HEK293T (cell line): ENCODE data around the gene KIF16B.

Experiments used
- CTCF ChIA-PET: fragments of 350-600 bp; formaldehyde crosslinking; extraction: SDS; loops from one replicate; lab custom pipeline; 2021; ENCODE audit warnings: antibody characterized with exemption, inconsistent platforms; lab: Yijun Ruan, JAX
- POLR2A ChIA-PET: fragments of 350-600 bp; formaldehyde crosslinking; extraction: SDS; loops from one replicate; lab custom pipeline; 2020; ENCODE audit warnings: antibody characterized with exemption, inconsistent platforms; lab: Yijun Ruan, JAX
- DNase-seq: peaks from one replicate; pipeline ENCODE4 v3.0.0; 2012; ENCODE audit warnings: mixed read lengths; ENCODE audit errors: extremely low spot score
- ARNT ChIP-seq: fragments of 450-650 bp; IDR thresholded peaks from 2 replicates; pipeline ENCODE4 v1.6.1; 2017; ENCODE audit warnings: mild to moderate bottlenecking
- BHLHE40 ChIP-seq: fragments of 450-650 bp; IDR thresholded peaks from 2 replicates; pipeline ENCODE4 v1.6.1; 2016; ENCODE audit warnings: mild to moderate bottlenecking, moderate library complexity, borderline replicate concordance
- CTBP1 ChIP-seq: fragments of 450-650 bp; IDR thresholded peaks from 2 replicates; pipeline ENCODE4 v1.6.1; 2016; ENCODE audit warnings: borderline replicate concordance
- ELF4 ChIP-seq: fragments of 450-650 bp; IDR thresholded peaks from 2 replicates; pipeline ENCODE4 v1.6.1; 2017; ENCODE audit warnings: antibody characterized with exemption
- FOXA1 ChIP-seq: fragments of 450-650 bp; IDR thresholded peaks from 2 replicates; pipeline ENCODE4 v1.6.1; 2016; ENCODE audit warnings: mild to moderate bottlenecking
- FOXK2 ChIP-seq: fragments of 450-650 bp; IDR thresholded peaks from 2 replicates; pipeline ENCODE4 v1.6.1; 2016; ENCODE audit warnings: mild to moderate bottlenecking
- FOXM1 ChIP-seq: fragments of 450-650 bp; IDR thresholded peaks from 2 replicates; pipeline ENCODE4 v1.6.1; 2017; ENCODE audit warnings: mild to moderate bottlenecking, borderline replicate concordance
- HDGF ChIP-seq: fragments of 450-650 bp; IDR thresholded peaks from 2 replicates; pipeline ENCODE4 v1.6.1; 2017; ENCODE audit warnings: antibody characterized with exemption, borderline replicate concordance
- L3MBTL2 ChIP-seq: fragments of 450-650 bp; conservative IDR thresholded peaks from 2 replicates; pipeline ENCODE4 v1.6.1; 2016; ENCODE audit warnings: mild to moderate bottlenecking
- LEF1 ChIP-seq: fragments of 450-650 bp; IDR thresholded peaks from 2 replicates; pipeline ENCODE4 v1.6.1; 2017; ENCODE audit warnings: mild to moderate bottlenecking, borderline replicate concordance
- NFRKB ChIP-seq: fragments of 450-650 bp; IDR thresholded peaks from 2 replicates; pipeline ENCODE4 v1.6.1; 2016; ENCODE audit warnings: mild to moderate bottlenecking, moderate library complexity
- PKNOX1 ChIP-seq: fragments of 450-650 bp; IDR thresholded peaks from 2 replicates; pipeline ENCODE4 v1.6.1; 2016
- SP1 ChIP-seq: fragments of 450-650 bp; IDR thresholded peaks from 2 replicates; pipeline ENCODE4 v1.6.1; 2017
- SUZ12 ChIP-seq: fragments of 450-650 bp; IDR thresholded peaks from 2 replicates; pipeline ENCODE4 v1.6.1; 2016; ENCODE audit warnings: mild to moderate bottlenecking
- TARDBP ChIP-seq: fragments of 450-650 bp; IDR thresholded peaks from 2 replicates; pipeline ENCODE4 v1.6.1; 2016
- ZNF384 ChIP-seq: fragments of 450-650 bp; IDR thresholded peaks from 2 replicates; pipeline ENCODE4 v1.6.1; 2016

KIF16B gene

GRCh38 chr20:16317445-16318362 is 255.5 kb downstream of the KIF16B start:
- POLR2A ChIA-PET: no interaction called here
- CTCF ChIA-PET: no interaction called here
- DNase-seq: no peak
- TF ChIP-seq FOXM1: no peak
- TF ChIP-seq L3MBTL2: no peak
- TF ChIP-seq ELF4: no peak
- TF ChIP-seq ARNT: no peak
- TF ChIP-seq FOXK2: no peak
- TF ChIP-seq SP1: no peak
- TF ChIP-seq CTBP1: no peak
- TF ChIP-seq ZNF384: no peak

GRCh38 chr20:16316513-16316912 is 256.7 kb downstream of the KIF16B start:
- ChIA-PET CTCF (no interaction called here), POLR2A (no interaction called here)
- no peak for TF ChIP-seq NFRKB
- TF ChIP-seq HDGF: no peak
- no peak for TF ChIP-seq ARNT
- TF ChIP-seq SP1: no peak
- no peak for TF ChIP-seq CTBP1
- TF ChIP-seq FOXM1: no peak
- TF ChIP-seq FOXK2: no peak
- TF ChIP-seq L3MBTL2: no peak
- TF ChIP-seq ELF4: no peak
- no peak for TF ChIP-seq SUZ12
- DNase-seq: no peak

- CTCF ChIA-PET: no interaction called here
- POLR2A ChIA-PET: no interaction called here
- TF ChIP-seq SUZ12: no peak
- no peak for TF ChIP-seq CTBP1
- no peak for TF ChIP-seq L3MBTL2
- DNase-seq: no peak
Observed at GRCh38 chr20:16314748-16315159, 258.5 kb downstream of the KIF16B start.

GRCh38 chr20:16314320-16314719 is 258.9 kb downstream of the KIF16B start:
- no peak for DNase-seq
- no peak for TF ChIP-seq FOXA1
- TF ChIP-seq ZNF384: no peak
- TF ChIP-seq SP1: no peak
- no peak for TF ChIP-seq ARNT
- no peak for TF ChIP-seq TARDBP
- TF ChIP-seq BHLHE40: no peak
- no peak for TF ChIP-seq NFRKB
- ChIA-PET POLR2A (no interaction called here), CTCF (no interaction called here)

GRCh38 chr20:16313917-16314316 is 259.3 kb downstream of the KIF16B start:
- CTCF ChIA-PET: no interaction called here
- DNase-seq: no peak
- POLR2A ChIA-PET: no interaction called here
- TF ChIP-seq FOXA1: no peak

GRCh38 chr20:16312998-16313397 is 260.2 kb downstream of the KIF16B start:
- TF ChIP-seq FOXA1 (no peak), LEF1 (no peak), PKNOX1 (no peak), TARDBP (no peak), ELF4 (no peak), FOXM1 (no peak), HDGF (no peak), NFRKB (no peak), SP1 (no peak), FOXK2 (no peak), SUZ12 (no peak), ARNT (no peak), L3MBTL2 (no peak), BHLHE40 (no peak), CTBP1 (no peak)
- no peak for DNase-seq
- CTCF ChIA-PET: no interaction called here
- POLR2A ChIA-PET: no interaction called here

GRCh38 chr20:16311756-16312155 is 261.5 kb downstream of the KIF16B start:
- POLR2A ChIA-PET: no interaction called here
- TF ChIP-seq PKNOX1: no peak
- no peak for TF ChIP-seq SP1
- no peak for TF ChIP-seq CTBP1
- CTCF ChIA-PET: no interaction called here
- DNase-seq: no peak

- no peak for DNase-seq
- no peak for TF ChIP-seq BHLHE40
- TF ChIP-seq ZNF384: no peak
- no peak for TF ChIP-seq LEF1
- no peak for TF ChIP-seq L3MBTL2
- TF ChIP-seq FOXA1: no peak
- no peak for TF ChIP-seq PKNOX1
- ChIA-PET POLR2A (no interaction called here), CTCF (no interaction called here)
Observed at GRCh38 chr20:16308754-16309153, 264.5 kb downstream of the KIF16B start.
